ENCODE results near the gene TAAR2.

DNA sequence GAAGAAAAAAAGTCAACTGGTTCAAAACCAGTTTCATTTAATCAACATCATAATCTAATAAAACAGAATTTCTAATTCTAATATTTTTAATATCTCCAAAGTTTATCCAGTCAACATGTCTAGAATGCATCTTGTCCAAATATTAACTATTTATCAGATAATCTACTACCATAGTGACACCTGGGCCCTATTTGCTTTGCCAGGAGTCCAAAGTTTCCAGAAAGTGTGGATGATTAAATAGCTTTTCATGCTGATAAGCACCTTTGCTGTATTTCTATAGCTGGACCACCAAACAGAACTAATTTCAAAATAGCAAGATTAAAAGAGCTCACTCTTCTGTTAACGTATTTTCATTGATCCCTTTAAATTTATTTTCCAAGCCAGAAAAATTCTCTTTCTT, 47.2 kb upstream of the TAAR2 start:
- TF ChIP-seq EZH2 (IDR thresholded peaks at IDR 0.05; ENCODE audit: insufficient read depth, poor library complexity, severe bottlenecking) (no peak), EZH2phosphoT487 (IDR thresholded peaks at IDR 0.05; ENCODE audit: insufficient read depth, low read depth) (no peak)

All from GM23248 (cell line).